HG03060 (cell line): ENCODE data around the gene NBAS.
"Not testable (repeated sequence)": the region's sequence is repeated elsewhere in the genome, so short reads cannot be mapped to it uniquely, and the experiment has no call there.

Experiments
- ATAC-seq: cut with Tn5 transposase; IDR thresholded peaks from one replicate; pipeline ENCODE4 v1.9.1; 2021; ENCODE audit warnings: low read depth, moderate number of reproducible peaks; ENCODE audit not compliant: unreplicated experiment

NBAS gene

DNA sequence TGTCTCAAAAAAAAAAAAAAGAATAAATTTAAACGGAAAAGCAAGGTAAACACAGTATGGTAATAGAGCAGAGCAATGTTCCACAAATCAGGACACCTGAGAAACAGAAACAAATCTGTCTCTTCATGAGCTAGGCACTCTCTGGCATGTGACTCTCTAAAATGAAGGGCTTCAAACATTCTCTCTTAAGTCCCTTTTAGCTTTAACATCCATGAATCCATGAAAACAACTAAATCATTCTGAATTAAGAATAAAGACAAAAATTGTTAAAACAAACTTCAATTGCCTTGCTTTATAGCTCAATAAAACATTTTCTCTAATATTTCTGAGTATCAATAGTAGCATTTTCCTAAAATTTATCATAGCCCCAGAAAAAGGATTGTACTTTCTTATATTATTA is 132.1 kb downstream of the NBAS start:
- ATAC-seq: no peak

DNA sequence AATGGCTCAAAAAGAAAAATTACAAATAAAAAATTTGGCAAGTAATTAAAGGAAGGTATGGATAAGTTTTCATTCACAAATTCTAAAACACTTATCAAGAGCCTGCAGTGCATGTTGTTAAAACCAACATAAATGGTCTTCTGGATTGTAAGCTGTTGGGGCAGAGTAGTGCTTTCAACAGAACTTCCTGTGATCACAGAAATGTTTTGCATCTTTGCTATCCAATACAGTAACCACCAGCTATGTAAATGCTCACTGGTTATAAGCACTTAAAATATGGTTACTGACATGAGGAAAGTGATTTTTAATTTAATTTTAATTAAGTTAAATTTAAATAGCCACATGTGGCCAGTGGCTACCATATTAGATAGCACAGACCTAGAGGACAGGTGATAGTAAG is 133.1 kb downstream of the NBAS start:
- no peak for ATAC-seq

DNA sequence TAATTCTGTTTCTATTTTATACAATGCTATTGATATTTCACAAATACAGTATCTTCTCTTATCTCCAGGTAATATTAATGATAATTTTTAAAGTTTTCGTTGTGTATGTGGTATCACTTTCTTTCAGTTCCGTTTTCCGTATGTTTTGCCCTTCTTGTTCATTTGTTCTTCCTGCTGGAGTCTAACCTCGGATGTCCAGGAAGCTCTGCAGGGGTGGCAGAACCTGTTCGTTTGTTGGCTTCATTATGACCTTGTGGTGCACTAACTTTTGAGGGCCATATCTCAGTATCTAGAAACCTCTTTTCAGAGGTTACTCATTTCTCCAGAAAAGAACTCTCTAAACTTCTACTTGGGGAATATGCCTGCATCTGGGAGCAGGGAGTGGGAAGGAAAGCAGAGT is 134.5 kb downstream of the NBAS start:
- ATAC-seq: no peak

DNA sequence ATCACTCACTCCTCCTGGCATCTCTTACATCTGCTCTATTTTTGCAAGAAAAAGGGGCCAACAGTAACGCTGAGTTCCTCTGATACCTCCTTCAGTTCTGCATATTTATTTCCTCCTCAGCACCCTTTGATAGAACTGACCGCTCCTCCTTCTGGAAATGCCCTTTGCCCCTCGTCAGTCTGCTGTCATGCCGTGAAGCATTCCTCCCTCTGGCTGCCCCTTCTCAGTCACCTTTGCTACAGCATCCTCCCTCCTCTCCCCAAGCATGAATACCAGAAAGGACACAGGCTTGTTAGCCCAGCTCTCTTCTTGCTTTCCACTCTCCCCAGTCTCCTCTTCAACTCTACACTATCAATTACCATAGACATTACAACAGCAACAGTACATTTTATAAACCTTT is 135.4 kb downstream of the NBAS start:
- ATAC-seq: no peak

DNA sequence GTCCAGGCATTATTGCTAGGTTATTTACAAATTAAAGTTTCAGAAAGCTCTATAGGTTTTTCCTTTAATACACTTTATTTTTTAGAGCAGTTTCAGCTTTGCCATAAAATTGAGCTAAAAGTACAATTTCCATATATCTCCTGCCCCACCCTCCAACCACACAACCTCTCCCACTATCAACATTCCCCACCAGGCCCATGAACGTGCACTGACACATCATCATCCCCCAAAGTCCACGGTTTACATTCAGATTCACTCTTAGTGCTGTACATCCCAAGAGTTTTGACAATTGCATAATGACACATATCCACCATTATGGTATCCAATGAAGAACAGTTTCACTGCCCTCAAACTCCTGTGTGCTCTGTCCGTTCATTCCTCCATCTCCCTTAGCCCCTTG is 139.4 kb downstream of the NBAS start:
- ATAC-seq: no peak

DNA sequence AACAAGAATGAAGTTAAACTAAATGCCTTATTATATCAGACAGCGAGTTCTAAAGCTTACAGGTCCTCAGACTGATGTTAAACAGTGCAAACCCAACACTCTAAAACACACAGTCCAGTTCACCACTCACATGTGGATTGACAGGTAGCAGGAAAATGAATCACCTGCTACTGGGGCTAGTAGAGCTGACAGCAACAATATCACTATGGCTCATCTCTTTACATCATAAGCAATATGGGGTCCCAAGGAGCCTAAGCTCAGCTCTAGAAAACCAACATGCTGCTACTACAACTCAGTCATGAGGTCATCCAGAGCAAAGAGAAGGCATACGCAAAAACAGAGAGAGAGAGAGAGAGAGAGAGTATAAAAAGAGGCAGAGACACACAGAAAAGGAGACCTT is 145.4 kb downstream of the NBAS start:
- no peak for ATAC-seq

DNA sequence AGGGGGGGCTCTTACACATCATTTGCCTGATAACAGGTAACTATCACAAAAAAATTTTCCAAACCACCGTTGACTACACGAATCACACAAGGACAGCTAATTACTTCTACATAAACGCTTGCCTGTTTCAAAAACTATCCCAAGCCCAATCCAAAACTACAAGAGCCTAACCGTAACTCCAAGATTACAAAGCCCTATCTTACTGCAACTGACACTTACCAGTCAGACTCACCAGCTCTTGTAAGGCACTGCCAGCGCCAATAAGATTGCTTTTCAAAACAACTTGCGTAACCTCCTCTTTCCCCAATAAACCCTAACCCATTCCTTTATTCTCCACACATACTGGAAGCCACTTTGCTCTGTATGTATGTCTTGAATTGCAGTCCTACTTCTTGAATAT is 148.4 kb downstream of the NBAS start:
- no peak for ATAC-seq

DNA sequence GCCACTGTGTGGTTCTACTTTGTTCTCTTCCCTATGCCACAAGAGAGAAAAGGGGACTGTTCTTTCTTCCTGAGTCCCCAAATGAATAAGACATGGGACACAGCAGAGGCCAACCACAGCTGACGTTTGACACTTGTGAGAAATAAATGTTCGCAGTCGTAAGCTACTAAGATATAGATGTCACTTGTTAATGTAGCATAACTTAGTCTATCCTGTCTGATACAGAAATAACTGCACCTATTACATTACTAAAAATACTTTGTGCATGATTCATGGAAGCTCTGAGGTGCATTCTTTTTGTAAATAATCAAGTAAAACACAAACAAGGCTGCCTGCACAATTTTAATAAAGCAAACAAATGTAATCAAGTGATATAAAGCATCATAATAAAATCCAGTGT is 148.8 kb downstream of the NBAS start:
- ATAC-seq: no peak

DNA sequence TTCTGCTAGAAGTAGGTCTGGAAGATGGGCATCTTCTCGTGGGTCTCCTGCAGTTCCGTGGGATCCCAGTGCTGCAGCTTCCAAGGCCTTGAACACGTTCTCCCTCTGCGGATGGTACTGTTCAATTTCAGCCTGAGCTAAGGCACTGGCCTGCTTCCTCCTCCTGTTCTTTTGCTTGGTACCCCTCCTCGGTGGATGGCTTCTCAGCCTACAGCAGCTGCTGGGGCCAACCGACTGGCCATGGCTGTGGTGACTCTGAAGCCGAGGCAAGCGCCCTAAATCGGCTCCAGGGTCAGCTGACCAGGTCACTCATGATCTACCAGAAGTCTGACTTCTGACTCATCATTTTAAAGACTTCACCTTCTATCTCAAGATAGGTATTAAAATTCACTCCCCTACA is 150.2 kb downstream of the NBAS start:
- no peak for ATAC-seq

DNA sequence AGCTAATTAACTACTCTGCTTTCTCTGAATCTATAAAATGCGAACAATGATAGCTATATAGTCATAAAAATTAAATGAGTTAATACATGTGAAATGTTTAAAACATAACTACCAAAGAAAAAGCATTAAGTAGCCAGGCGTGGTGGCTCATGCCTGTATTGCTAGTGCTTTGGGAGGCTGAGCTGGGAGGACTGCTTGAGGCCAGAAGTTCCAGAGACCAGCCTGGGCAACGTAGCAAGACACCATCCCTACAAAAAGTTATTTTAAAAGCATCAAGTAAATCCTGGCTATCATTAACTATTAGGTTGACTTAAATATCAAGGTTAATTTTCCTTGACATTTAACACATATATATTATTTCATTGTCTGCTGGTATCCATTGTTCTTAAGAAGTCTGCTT is 152.4 kb downstream of the NBAS start:
- no peak for ATAC-seq

DNA sequence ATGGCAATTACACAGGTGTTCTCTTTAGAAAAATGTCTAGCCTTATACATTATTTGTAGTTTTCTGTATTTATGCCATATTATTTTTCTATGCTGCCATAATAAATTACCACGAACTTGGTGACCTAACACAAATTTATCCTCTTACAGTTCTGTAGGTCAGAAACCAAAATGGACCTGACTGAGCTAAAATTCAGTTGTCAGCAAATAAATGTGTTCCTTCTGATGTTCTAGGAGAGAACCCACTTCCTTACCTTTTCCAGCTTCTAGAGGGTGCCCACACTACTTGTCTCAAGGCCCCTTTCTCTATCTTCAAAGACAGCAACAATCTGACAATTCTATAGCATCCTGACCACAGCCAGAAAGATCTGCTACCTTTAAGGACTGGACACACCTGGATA is 153.5 kb downstream of the NBAS start:
- ATAC-seq: no peak

DNA sequence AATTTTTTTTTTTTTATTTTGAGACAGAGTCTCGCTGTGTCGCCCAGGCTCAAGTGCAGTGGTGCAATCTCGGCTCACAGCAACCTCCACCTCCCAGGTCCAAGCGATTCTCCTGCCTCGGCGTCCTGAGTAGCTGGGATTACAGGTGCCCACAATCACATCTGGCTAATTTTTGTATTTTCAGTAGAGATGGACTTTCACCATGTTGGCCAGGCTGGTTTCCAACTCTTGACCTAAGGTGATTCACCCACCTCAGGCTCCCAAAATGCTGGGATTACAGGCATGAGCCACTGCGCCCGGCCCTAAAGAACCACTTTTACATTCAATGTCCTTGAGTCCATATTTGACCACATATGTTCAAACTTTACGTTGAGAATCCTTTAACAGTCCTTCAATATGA is 156.6 kb downstream of the NBAS start:
- ATAC-seq: not testable (repeated sequence)

DNA sequence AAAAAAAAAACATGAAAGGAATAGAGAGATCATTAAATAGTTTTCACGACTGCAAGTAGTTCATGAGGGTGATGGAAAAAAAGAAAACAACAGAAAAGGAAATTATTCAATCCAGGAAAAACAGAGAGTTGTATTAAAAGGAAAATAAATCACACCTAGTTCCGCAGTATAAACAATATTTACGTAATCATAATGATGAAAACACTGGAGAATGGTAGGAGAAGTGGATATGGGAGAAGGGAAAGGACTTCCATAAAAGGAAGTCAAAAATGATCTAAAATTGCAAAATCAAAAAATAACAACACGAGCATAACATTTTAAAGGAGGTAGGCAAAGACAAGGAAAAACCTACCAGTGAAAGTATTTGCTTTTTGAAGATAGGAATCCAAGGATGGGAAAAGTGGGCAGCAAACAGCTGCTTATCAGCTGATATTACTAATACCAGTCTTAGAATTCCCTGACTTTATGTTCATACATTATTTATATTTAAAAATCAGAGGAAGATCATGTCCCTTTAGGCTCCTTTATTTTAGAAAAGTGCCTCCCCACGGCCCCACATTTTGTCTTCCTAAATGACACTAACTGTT is 160.8 kb downstream of the NBAS start:
- ATAC-seq: no peak

DNA sequence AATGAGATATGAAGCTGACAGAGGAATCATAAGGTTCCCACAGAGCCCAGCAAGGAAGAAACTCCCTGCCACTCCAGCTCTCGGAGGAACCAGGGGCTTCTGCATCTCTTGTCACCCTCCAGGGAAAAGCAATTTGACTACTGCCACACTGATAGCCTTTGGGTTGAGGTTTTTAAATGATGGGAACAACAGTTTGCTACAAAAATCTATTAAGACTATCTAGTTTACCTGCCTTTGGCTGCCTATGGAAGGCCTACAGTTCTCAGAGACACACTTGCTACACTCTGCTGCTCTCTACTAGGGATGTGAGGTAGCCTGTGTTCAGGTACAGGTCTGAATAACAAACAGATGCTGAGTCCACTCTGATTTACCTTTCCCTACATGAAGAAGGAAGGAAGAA is 161.9 kb downstream of the NBAS start:
- no peak for ATAC-seq

DNA sequence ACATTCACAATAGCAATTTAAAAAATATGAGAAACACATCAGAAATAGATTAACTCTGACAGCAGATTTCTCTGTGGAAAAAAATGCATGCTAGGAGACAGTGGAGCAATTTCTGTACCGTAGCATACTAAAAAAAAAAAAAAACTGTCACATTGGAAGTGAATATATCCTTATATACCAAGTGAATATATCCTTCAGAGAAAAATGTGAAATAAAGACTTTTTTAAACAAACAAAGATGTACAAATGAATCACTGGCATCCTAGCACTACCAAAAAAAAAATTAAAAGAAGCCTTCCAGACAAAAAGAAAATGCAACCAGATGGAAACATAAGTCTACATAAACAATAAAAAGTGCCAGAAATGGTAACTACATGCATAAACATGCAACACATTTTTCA is 169.4 kb downstream of the NBAS start:
- ATAC-seq: no peak

DNA sequence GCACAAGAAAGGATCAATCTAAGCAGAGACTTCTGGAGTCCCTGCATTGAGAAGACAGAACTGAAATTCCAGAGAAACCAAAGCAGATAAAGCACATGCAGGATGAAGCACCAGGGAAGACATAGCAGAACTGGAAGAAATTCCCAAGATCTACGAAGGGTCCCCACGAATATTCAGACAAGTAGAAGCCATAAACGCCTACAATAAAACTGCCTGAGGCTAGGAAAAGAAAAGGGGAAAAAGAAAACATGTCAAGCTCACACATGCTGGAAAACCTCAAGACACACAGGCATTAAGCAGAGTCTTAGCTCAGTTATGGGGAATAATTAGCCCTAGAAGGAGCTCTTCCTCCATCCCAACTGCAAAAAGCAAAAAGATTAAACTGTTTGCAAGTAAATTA is 171.2 kb downstream of the NBAS start:
- ATAC-seq: no peak

DNA sequence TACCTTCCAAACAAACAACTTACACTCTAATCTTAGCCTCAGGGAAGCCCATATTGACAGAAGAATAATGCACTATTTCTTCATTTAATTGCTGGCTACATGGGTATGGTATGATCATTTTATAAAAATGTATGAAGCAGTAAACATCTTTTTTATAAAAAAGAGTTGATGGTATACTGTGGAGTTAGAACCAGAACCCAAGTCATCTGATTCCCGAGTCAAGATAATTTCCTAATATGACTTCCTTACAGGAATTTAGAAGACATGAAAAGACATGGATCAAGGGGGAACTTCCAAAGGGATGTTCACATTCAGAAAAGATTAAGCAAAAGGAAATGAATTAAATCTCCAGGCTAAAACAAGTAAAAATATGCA is 171.8 kb downstream of the NBAS start:
- no peak for ATAC-seq

DNA sequence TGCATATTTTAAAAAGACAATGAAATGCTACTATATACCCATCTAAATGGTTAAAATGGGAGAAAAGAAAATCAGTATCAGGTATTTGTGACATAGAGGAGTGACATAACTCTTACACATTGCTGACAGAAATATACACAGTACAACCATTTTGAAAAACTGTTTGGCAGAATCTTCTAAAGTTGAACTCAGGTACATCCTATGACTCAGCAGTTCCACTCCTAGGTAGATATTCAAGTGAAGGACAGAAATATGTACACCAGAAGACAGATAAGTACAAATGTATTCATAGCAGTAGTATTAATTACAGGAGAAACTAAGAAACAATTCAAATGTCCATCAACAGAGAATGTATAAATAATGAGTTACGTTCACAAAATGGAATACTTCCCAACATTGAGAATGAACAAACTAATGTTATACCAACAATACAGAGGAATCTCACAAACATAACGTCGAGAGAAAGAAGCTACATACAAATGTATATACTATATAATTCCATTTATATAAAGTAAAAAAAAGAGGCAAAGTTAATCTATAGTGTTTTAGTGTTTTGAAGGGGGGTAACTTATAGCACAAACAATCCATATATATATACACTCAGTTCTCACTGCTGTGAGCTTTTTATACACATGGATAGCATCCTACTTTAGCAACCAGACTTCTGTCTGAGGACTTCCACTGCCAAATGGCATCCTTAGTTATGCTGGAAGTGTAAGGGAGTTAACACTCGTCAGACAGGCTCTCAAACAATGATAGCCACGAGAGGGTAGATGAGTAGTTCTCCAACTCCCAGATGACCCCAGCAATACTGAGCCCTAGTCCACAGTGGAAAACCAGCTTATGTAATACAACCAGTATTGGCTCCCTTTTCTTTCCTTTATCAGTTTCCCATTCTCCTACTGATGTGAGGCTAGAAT is 172.5 kb downstream of the NBAS start:
- no peak for ATAC-seq

DNA sequence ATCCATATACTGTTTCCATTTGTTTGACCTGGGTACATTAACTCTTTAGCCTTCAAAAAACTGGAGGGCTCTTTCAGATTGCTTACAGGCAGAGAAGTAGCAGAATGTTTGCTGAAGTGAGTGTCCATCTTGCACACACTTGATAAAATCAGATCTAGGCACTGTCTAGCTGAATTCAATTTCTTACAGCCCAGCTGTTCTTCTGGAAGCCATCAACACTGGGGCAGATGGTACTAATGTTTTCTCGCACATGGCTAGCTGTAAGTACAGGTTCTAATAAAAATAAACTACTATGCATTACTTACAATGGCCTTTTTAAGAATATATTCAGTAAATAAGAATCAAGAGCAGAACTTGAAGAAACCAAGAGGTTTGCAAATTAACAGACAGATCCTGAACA is 175.9 kb downstream of the NBAS start:
- no peak for ATAC-seq

DNA sequence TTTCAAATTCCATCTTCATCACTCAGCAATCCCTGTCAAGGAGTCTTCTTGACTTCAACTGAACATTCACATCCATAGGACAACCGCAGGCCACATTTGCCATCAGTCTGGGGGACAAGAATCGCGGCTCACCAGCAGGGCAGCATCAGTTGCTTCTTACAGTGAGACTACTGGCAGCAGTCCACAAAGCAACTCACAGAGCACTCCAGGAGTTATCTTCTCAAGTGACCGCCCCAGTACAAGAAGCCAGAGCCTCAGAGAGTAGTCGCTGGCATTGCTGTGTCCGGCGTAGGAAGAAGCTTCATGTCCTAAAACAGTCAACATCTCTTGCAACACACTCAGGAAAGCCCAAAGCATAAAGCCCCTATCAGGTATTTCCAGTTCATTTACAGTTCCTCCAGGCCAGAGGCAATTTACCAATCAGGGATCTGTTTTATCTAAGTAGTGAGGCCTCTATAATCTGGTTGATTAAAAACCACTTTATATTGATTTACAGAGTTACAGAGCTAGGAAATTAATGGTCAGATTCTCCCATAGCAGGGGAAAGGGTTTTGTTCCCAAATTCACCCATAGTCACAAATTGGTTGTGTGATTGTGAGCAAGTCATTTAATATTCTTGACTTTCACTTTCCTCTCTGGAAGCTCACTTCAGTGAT is 177.3 kb downstream of the NBAS start:
- ATAC-seq: no peak

DNA sequence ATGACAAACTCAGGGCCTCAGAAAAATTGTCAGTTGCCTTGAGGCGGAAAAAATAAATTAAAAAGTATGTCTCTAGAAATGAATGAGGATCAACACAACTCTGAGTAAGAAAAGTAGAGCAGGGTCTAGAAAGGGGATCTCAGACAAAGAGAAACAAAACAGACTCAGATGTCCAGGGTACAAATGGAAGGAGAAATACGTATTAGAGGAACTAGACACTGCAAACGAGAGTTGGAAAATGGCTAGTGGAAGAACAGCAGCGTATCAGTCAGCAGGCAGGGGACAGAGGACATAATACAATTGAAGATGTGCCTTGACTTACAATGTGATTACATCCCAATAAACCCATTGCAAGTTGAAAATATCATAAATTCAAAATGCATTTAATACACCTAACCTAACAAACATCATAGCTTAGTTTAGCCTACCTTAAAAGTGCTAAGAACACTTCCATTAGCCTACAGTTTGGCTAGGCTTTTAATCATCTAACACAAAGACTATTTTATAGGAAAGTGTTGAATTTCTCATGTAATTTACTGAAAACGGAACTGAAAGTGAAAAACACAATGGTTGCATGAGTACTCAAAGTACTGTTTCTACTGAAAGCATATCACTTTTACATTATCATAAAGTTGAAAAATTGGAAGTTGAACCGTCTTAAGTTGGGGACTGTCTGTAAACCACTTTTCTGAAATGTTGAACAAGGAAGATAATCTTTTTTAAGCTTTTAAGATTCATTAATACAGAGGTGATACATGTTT is 182.8 kb downstream of the NBAS start:
- peak; percentile 61 for ATAC-seq
